HL-60/S4 treated with phorbol 12-myristate 13-acetate at 8.2 ng/mL for 4 days and 3 days (cell line): Measurements from ENCODE around the gene NUBPL.
"Not testable (repeated sequence)": the region's sequence is repeated elsewhere in the genome, so short reads cannot be mapped to it uniquely, and the experiment has no call there.

ENCODE experiments used
- in situ Hi-C: fragments of 300-500 bp; cut with MboI; formaldehyde crosslinking; loops from 2 replicates; pipeline ENCODE4 v1.15.0; 2022; ENCODE audit warnings: low sequenced_read_pairs

NUBPL gene

DNA sequence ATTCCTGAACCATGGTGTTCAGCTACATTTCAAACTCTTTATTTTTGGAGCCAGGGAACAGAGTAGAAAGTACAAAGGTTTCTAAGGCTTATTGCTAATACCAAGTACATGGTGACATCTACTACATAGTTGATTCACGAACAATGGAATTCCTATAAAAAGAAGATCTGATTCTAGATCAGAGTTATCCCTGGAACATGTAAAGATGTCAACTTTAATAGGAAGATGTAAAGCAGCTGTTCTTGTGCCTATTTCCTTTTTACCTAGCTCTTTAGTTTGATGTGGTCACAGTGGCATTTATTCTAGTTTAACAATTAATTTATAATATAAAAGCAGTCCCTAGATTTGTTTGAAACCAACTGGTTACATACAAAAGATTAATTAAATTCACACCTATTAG, 99.5 kb downstream of the NUBPL start:
- in situ Hi-C loops = no loop called here

DNA sequence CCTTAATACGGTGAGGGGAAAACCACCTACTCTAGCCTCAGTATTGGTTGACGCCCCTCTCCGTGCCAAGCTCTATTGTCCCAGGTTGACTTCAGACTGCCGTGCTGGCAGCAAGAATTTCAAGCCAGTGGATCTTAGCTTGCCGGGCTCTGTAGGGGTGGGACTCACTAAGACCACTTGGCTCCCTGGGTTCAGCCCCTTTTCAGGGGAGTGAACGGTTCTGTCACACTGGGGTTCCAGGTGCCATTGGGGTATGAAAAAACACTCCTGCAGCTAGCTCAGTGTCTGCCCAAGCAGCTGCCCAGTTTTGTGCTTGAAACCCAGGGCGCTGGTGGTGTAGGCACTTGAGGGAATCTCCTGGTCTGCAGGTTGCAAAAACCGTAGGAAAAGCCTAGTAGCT, 107.1 kb downstream of the NUBPL start:
- in situ Hi-C loops = no loop called here

DNA sequence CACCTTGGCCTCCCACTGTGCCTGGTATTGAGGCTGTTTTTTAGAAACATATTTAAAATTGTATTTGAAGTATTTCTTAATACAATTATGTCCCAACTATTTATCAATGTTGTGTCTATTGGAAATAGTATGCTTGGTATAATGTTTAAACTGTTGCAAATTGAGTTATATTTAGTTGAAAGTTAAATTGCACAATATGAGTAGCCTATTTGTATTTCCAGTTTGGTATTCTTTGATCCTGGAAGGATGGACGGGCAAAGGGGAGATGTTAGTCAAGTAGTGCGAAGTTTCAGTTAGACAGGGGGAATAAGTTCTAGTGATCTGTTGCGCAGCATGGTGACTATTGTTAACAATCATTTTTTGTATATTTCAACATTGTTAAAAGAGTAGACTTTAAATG, 111.5 kb downstream of the NUBPL start:
- in situ Hi-C loops = no loop called here

DNA sequence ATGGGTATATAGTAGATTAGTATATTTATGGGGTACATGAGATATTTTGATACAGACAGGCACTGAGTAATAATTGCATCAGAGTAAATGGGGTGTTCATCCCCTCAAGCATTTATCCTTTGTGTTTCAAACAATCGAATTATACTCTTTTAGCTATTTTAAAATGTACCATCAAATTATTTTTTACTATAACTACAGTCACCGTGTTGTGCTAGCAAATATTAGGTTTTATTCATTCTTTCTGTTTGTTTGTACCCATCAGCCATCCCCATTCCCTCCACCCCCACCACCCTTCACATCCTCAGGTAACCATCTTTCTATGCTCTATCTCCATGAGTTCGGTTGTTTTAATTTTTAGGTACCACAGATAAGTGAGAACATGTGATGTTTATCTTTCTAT, 115.8 kb downstream of the NUBPL start:
- in situ Hi-C loops = no loop called here

DNA sequence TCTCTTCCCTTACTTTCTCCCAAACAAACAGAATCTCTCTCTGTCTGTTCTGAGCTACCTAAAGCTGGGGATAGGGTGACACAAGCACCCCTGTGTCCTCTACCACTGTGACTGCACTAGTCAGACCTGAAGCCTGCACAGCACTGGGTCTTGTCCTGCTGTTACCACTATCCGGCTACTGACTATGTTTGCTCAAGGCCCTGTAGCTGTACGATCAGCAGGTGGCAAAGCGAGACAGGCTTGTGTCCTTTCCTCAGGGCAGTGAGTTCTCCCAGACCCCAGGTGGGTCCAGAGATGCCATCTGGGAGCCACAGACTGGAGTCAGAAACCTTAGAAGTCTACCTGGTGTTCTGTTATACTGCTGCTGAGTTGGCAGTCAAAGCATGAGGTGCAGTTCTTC, 116.4 kb downstream of the NUBPL start:
- in situ Hi-C loops = no loop called here

DNA sequence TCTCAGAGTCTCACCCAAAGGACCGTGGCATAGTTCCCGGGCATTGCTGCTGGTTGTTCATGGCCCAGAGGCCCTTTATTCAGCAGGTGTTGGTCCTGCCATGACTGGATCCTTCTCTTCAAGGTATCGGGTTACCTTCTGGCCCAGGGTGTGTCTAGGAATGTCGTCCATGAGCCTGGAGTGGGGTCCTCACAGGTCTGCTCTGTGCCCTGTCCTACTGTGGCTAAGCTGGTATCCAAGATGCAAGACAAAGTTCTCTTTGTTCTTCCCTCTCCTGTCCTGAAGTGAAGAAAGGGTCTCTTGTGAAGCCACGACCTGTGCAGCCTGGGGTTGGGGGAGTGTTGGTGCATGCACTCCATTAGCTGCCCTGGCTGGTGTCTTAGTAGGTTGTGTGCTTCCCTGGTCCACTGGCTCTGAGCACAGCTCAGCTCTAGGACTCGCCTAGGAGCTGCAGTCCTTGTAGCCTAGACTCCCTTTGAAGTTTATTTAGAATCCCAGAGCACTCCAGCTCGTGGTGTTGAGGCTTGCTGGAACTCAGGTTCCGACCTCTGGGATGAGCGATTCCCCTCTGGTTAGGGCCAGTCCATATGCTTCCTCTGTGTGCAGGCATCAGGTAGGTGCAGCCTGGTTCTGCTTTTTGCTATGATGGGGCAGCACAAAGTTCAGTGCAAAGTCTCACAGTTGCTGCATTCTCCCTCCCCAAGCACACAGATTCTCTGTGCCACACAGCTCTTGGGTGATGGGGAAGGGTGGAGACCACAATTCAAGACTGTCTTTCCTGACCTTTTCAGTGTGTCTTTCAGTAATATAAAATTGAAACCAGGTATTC, 117.4 kb downstream of the NUBPL start:
- in situ Hi-C loops = no loop called here

DNA sequence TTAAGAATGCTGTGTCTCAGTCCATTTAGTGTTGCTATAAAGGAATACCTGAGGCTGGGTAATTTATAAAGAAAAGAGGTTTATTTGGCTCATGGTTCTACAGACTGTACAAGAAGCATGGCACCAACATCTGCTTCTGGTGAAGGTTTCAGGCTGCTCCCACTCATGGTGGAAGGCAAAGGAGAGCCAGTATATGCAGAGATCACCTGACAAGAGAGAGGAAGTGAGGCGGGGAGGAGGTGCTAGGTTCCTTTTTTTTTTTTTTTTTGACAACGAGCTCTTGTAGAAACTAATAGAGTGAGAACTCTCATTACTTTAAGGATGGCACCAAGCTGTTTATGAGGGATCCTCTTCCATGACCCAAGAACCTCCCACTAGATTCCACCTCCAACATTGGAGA, 121.6 kb downstream of the NUBPL start:
- in situ Hi-C loops = no loop called here

DNA sequence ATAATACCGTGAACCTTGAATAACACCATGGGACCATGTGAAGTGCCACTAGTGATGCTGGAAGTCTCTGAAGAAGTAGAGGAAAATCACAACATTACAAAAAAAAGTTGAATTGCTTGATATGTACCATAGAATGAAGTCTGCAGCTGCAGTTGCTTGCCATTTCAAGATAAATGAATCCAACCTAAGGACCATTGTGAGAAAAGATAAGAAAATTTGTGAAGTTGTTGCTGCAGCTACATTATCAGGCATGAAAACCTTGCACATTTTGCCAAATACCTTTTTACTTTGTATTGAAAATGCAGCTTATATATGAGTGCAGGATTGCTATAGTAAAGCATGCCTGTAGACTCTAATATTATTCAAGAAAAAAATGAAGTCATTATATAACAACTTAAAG, 126.5 kb downstream of the NUBPL start:
- in situ Hi-C loops = no loop called here

DNA sequence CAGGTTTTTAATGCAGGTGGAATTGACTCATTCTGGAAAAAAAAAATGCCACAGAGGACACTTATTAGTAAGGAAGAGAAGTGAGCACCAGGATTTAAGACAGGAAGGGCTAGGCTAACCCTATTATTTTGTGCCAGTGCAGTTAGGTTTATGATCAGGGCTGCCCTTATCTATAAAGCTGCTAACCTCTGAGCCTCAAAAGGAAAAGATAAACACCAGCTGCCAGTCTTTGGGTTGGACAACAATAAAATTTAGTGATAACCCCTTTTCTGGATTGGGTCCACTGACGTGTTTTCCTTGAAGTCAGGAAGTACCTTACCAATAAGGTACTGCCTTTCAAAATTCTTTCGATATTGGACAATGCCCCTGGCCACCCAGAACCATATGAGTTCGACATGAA, 128.9 kb downstream of the NUBPL start:
- in situ Hi-C loops = no loop called here

DNA sequence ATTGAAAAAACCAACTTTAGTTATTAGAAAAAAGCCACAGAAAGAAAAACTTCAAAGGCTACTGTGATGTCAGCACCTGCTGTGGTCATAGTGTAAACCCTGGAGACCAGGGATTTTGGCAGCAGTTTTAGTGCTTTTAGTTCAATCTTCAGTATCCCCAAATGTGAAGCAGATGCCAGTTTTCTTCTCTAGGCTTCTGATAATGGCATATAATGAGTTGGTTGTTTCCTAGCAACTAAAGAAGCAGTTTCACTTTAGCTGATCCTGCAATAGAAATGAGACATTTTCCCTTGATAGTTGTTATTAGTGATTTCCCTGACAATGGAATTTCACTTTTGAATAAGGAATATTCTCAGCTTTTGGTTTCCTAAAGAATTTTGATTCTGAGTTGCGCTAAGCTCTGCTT, 131.2 kb downstream of the NUBPL start:
- in situ Hi-C loops = no loop called here

DNA sequence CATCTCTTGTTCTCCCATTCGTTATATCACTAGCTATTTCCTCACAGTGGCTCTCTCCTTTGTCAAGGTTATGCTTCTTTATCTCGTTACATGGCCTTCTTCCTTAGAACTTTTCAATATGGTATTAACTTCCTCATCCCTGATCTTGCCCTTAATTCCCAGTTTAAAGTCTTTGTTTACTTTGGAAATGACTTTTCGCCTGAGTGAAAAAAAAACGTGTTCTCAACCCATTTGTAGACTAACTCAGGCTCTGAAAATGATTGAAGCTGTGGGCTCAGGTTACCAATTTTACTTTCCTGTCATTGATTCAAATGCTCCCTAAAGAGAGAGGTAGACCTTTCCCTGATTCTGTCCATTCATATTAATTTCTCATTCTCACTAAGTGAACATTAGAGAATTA, 135.2 kb downstream of the NUBPL start:
- in situ Hi-C loops = no loop called here

DNA sequence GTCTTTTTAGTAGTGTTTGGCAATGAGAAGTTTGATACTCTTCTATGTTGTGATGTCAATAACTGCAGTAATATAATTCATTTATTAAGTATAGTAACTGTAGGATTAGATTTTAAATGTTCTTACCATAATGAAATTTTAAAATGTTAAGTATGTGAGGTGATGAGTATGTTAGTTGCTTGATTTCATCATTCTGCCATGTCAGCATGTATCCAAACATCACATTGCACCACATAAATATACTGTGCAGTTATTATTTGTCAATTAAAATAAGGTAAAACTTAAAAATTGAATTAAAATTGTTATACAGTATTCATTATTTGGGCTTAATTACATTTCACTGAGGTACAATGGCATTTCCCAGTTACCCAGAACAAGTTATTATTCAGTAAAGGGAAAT, 138.6 kb downstream of the NUBPL start:
- in situ Hi-C loops = no loop called here

DNA sequence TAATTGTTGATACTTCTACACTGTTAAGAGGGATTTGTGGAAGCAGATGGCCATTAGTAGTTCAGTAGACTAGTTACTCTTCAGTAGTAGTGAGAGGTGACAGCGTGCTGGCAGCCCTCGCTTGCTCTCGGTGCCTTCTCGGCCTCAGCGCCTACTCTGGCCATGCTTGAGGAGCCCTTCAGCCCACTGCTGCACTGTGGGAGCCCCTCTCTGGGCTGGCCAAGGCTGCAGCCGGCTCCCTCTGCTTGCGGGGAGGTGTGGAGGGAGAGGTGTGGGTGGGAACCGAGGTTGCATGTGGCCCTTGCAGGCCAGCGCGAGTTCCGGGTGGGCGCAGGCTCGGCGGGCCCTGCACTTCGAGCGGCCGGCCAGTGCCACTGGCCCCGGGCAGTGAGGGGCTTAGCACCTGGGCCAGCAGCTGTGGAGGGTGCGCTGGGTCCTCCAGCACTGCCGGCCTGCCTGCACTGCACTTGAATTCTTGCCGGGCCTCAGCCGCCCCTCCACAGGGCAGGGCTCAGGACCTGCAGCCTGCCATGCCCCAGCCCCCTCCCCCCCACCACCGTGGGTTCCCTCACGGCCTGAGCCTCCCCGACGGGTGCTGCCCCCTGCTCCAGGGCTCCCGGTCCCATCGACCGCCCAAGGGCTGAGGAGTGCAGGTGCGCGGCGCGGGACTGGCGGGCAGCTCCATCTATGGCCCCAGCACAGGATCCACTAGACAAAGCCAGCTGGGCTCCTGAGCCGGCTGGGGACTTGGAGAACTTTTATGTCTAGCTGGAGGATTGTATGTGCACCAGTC, 139.3 kb downstream of the NUBPL start:
- in situ Hi-C loops = no loop called here

DNA sequence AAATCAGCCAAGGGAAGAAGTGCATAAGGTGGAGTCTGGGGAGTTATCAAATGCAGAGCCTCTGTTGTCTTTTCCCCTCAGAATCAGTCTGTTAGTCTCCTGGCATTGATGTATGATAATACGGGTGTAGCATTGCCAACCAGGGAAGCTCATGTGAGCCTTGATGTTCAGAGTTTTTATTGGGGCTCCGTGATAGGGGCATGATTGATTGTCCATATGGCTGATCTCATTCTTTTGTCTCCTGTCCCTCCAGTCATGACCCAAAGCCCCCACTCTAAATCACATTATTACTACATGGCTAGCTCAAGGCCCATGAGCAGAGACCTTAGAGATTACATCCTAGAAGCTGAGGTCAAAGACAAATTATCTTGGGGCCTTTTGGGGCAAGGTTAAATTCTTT, 140.9 kb downstream of the NUBPL start:
- in situ Hi-C loops = no loop called here

DNA sequence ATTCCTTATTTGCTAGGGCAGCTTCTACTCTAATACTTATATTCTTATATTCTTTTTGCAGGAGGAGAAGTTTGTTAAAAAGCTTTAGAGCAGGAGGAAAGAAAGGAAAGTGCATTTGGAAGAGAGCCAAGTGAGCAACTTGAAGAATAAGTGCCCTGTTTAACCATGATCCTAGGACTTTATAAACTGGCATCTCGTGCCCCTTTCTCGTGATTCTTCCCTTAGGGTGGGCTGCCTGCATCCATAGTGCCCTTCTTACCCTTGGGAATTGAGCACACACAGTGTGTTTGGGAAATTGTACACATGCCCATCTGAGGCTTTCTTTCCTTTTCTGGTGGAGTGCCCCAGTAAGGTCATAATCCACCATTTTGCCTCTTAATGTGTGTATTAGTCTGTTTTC, 141.9 kb downstream of the NUBPL start:
- in situ Hi-C loops = no loop called here

DNA sequence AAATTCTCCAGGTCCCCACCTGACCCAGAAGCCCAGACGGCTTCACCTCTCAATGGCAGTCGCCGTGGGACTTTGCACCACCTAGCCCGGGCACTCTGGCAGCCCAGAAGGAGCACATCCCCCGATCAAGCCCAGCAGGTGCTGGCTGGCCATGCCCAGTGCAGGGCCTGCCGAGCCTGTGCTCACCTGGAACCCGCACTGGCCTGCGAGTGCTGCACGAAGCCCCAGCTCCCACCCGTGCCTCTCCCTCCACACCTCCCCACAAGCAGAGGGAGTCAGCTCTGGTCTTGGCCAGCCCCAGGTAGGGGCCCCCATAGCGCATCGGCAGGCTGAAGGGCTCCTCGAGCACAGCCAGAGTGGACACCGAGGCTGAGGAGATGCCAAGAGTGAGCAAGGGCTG, 144.5 kb downstream of the NUBPL start:
- in situ Hi-C loops = no loop called here

DNA sequence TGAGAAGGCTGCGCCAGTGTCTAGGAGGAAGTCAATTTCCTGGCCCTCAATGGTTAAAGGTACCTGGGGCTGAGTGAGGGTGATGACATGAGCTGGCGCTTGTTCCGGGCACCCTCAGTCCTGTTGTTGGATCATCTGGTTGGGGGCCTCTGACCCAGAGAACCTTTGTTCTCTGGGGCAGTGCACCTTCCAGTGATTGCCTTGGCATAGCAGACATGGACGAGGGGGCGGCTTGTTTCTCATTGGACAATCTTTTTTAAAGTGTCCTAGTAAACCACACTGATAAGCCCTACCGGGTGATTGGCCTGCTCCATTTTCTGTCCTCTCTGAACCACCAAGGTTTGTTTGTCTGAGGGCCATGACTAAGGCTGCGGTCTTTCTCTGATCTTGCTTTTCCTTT, 147.5 kb downstream of the NUBPL start:
- in situ Hi-C loops = not testable (repeated sequence)

DNA sequence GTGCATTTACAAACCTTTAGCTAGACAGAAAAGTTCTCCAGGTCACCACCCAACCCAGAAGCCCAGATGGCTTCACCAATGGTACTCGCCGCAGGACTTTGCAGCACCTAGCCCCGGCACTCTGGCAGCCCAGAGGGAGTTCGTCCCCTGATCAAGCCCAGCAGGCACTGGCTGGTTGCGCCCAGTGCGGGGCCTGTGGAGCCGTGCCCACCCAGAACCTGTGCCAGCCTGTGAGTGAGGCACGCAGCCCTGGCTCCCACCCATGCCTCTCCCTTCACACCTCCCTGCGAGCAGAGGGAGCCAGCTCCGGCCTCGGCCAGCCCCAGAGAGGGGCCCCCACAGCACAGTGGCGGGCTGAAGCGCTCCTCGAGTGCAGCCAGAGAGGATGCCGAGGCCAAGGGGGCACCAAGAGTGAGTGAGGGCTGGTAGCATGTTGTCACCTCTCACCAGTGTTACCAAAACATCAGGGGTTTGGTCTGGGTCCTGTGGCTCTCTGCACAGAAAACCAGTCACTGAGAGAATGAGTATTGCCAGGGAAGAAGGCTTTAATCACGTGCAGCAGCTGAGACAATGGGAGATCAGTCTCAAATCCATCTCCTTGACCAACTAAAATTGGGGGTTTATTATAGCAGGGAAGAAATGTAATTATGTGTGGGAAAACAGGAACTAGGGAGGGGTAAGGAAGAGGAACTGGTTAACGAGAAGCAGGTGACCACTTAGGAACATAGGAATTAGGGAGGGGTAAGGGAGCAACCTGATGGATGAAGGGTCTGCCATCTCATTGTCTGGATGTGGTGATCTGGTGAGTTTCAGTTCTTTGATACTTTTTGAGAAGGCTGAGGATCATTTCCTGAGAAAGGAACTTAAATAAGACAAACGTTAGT, 151.3 kb downstream of the NUBPL start:
- in situ Hi-C loops = no loop called here

DNA sequence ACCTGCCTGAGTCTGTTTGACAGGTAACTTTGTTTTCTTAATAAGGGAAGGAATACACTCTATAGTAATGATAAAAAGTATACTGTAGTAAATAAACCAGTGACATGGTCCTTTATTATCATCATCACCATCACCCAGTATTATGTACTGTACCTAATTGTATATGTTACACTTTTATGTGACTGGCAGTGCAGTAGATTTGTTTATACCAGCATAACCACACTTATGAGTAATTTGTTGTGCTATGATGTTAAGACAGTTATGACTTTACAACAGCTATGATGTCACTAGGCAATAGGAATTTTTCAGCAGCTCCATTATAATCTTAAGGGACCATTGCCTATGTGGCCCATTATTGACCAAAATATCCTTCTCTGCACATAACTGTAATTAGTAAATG, 155.0 kb downstream of the NUBPL start:
- in situ Hi-C loops = no loop called here

DNA sequence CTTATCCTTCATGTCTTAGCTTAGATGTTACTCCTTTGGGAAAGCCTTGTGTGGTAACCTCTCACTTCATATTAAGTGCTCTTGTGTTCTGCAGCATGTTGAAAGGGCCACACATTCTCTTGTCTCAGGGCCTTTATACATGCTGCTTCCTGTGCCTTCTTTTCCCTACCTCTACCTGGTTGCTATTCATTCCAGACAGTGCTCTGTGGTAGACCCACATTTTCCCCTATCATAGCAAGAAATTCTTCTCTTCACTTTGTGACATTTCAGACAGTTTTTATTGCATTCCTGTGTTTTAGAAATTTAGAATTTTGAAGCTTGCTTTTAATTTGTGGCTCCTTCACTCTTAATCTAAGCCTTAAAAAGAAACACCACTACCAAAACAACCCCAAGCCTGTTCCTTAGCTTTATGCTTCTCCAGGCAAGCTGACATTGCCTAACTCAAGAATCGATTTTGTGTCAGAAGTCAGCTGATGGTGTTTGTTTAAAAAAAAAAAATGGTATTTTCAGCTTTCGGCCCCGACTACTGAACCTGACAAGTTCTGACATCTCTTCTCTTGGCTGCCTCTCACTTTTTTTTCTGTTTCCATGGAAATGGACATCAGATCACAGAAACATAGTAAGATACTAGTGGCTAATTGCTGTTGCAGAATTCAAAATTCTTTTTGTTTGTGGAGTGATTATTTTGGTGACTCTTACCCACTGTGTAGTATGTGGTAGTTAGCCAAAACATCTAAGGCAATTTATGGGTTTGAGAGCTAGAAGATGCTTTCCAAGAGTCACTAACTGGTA, 156.3 kb downstream of the NUBPL start:
- in situ Hi-C loops = no loop called here

DNA sequence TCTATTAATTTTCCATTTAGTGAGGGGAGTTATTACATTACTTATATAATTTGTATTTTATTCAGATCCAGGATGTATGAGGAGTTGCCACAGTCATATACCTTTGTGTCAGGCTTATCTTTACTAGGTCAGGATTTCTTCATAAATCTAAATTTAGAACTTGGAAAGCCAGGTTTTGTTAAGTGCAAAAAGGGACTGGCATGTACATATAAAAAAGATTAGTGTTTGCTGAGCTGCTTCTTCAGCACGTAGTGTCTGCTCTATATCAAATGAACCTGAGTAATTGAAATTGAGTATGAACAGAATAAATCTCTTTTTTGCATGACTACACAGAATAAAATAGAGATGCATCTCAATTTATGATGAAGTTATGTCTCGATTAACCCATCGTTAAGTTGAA, 157.4 kb downstream of the NUBPL start:
- in situ Hi-C loops = no loop called here
